Liver (tissue), 3 donors: ENCODE results near the gene SLC9A3.

ENCODE experiments used
- ATF3 ChIP-seq: IDR thresholded peaks from 2 replicates; pipeline ENCODE4 v1.6.1; 2016; ENCODE audit warnings: antibody characterized with exemption
- CTCF ChIP-seq: fragments of 150-350 bp; IDR thresholded peaks from 2 replicates; pipeline ENCODE4 v1.5.1; 2017; ENCODE audit warnings: improper control_type of control experiment, low read depth, low read length; ENCODE audit not compliant: missing input control
- JUND ChIP-seq, 2 donors: IDR thresholded peaks; 2 replicates each; pipeline ENCODE4 v1.6.1; 2016; ENCODE audit warnings: antibody characterized with exemption in 2 of 2
- MAX ChIP-seq: IDR thresholded peaks from 2 replicates; pipeline ENCODE4 v1.6.1; 2016; ENCODE audit warnings: antibody characterized with exemption
- RAD21 ChIP-seq, 2 donors: IDR thresholded peaks; 2 replicates each; pipeline ENCODE4 v1.6.1; 2016; ENCODE audit warnings: antibody characterized with exemption in 2 of 2, mild to moderate bottlenecking in 2 of 2
- REST ChIP-seq: IDR thresholded peaks from 2 replicates; pipeline ENCODE4 v1.6.1; 2016; ENCODE audit warnings: antibody characterized with exemption, mild to moderate bottlenecking
- YY1 ChIP-seq: IDR thresholded peaks from 2 replicates; pipeline ENCODE4 v1.6.1; 2016; ENCODE audit warnings: antibody characterized with exemption, mild to moderate bottlenecking
- donor health status: healthy.
- donor health status: healthy.

- TF ChIP-seq CTCF (no peak), ATF3 (no peak), YY1 (no peak), REST (no peak), JUND (IDR thresholded peaks at IDR 0.05) (no peak), RAD21 (IDR thresholded peaks at IDR 0.05) (no peak), MAX (no peak)
Measured at GRCh38 chr5:481347-481746, 42.9 kb downstream of the SLC9A3 start.
